Measurements from ENCODE around the gene RHOT2. TPM values are rescaled to one million over a fixed set of nuclear protein-coding genes. Genes with fewer than 3 reads are reported as not detected.

RHOT2 gene
- total and polyA plus RNA-seq, 2 of the 8 experiments (the other 6 are each of a cell fraction or from before 2014, with no cell fraction given): 149 to 194 TPM

DNA sequence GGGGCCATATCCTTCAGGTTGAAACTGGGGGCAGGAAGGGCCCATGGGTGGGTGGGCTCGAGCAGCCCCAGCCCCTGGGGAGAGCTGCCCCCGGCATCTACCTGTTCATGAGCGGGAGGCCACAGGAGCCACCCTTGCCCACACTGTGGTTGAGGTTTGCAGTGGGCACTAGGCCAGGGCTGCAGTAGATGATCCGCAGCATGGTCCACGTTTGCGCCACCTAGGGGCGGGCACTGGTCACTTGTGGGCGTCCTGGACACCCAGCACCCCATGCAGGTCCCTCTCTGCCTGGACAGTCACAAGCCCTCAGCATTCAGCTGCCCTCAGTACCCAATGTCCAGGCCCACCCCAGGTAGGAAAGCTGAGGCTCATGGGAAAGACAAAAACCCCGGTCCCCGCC, 18.0 kb downstream of the RHOT2 start (continued):
- peak; percentile 46; the same call in 1 of the 2 replicates for TF ChIP-seq GABPA (IDR thresholded peaks at IDR 0.05; ENCODE audit: borderline replicate concordance, insufficient read depth, low read length)
- no peak for TF ChIP-seq MAFK (IDR thresholded peaks at IDR 0.05; ENCODE audit: low read depth, low read length)
- no peak for TF ChIP-seq CEBPB (IDR thresholded peaks at IDR 0.05; ENCODE audit: low read depth, low read length)
- TF ChIP-seq, protein P1, sequence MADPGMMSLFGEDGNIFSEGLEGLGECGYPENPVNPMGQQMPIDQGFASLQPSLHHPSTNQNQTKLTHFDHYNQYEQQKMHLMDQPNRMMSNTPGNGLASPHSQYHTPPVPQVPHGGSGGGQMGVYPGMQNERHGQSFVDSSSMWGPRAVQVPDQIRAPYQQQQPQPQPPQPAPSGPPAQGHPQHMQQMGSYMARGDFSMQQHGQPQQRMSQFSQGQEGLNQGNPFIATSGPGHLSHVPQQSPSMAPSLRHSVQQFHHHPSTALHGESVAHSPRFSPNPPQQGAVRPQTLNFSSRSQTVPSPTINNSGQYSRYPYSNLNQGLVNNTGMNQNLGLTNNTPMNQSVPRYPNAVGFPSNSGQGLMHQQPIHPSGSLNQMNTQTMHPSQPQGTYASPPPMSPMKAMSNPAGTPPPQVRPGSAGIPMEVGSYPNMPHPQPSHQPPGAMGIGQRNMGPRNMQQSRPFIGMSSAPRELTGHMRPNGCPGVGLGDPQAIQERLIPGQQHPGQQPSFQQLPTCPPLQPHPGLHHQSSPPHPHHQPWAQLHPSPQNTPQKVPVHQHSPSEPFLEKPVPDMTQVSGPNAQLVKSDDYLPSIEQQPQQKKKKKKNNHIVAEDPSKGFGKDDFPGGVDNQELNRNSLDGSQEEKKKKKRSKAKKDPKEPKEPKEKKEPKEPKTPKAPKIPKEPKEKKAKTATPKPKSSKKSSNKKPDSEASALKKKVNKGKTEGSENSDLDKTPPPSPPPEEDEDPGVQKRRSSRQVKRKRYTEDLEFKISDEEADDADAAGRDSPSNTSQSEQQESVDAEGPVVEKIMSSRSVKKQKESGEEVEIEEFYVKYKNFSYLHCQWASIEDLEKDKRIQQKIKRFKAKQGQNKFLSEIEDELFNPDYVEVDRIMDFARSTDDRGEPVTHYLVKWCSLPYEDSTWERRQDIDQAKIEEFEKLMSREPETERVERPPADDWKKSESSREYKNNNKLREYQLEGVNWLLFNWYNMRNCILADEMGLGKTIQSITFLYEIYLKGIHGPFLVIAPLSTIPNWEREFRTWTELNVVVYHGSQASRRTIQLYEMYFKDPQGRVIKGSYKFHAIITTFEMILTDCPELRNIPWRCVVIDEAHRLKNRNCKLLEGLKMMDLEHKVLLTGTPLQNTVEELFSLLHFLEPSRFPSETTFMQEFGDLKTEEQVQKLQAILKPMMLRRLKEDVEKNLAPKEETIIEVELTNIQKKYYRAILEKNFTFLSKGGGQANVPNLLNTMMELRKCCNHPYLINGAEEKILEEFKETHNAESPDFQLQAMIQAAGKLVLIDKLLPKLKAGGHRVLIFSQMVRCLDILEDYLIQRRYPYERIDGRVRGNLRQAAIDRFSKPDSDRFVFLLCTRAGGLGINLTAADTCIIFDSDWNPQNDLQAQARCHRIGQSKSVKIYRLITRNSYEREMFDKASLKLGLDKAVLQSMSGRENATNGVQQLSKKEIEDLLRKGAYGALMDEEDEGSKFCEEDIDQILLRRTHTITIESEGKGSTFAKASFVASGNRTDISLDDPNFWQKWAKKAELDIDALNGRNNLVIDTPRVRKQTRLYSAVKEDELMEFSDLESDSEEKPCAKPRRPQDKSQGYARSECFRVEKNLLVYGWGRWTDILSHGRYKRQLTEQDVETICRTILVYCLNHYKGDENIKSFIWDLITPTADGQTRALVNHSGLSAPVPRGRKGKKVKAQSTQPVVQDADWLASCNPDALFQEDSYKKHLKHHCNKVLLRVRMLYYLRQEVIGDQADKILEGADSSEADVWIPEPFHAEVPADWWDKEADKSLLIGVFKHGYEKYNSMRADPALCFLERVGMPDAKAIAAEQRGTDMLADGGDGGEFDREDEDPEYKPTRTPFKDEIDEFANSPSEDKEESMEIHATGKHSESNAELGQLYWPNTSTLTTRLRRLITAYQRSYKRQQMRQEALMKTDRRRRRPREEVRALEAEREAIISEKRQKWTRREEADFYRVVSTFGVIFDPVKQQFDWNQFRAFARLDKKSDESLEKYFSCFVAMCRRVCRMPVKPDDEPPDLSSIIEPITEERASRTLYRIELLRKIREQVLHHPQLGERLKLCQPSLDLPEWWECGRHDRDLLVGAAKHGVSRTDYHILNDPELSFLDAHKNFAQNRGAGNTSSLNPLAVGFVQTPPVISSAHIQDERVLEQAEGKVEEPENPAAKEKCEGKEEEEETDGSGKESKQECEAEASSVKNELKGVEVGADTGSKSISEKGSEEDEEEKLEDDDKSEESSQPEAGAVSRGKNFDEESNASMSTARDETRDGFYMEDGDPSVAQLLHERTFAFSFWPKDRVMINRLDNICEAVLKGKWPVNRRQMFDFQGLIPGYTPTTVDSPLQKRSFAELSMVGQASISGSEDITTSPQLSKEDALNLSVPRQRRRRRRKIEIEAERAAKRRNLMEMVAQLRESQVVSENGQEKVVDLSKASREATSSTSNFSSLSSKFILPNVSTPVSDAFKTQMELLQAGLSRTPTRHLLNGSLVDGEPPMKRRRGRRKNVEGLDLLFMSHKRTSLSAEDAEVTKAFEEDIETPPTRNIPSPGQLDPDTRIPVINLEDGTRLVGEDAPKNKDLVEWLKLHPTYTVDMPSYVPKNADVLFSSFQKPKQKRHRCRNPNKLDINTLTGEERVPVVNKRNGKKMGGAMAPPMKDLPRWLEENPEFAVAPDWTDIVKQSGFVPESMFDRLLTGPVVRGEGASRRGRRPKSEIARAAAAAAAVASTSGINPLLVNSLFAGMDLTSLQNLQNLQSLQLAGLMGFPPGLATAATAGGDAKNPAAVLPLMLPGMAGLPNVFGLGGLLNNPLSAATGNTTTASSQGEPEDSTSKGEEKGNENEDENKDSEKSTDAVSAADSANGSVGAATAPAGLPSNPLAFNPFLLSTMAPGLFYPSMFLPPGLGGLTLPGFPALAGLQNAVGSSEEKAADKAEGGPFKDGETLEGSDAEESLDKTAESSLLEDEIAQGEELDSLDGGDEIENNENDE (IDR thresholded peaks at IDR 0.05; ENCODE audit: insufficient replicate concordance, low read length): no peak
- TF ChIP-seq CHD2 (IDR thresholded peaks at IDR 0.05; ENCODE audit: low read length): no peak
- TF ChIP-seq SIRT6 (IDR thresholded peaks at IDR 0.05; ENCODE audit: low read length): no peak
- no peak for TF ChIP-seq TEAD4 (IDR thresholded peaks at IDR 0.05; ENCODE audit: low read depth, low read length)
- TF ChIP-seq, protein P2, sequence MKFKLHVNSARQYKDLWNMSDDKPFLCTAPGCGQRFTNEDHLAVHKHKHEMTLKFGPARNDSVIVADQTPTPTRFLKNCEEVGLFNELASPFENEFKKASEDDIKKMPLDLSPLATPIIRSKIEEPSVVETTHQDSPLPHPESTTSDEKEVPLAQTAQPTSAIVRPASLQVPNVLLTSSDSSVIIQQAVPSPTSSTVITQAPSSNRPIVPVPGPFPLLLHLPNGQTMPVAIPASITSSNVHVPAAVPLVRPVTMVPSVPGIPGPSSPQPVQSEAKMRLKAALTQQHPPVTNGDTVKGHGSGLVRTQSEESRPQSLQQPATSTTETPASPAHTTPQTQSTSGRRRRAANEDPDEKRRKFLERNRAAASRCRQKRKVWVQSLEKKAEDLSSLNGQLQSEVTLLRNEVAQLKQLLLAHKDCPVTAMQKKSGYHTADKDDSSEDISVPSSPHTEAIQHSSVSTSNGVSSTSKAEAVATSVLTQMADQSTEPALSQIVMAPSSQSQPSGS (IDR thresholded peaks at IDR 0.05; ENCODE audit: low read length): no peak
- TF ChIP-seq BRCA1 (IDR thresholded peaks at IDR 0.05; ENCODE audit: low read depth, low read length): no peak
- TF ChIP-seq, protein P3, sequence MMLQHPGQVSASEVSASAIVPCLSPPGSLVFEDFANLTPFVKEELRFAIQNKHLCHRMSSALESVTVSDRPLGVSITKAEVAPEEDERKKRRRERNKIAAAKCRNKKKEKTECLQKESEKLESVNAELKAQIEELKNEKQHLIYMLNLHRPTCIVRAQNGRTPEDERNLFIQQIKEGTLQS (IDR thresholded peaks at IDR 0.05; ENCODE audit: insufficient read depth, low read depth, low read length): no peak

Measured in H1 (cell line).